Trophoblast cell (in vitro differentiated cells and primary cell): ENCODE data around the gene DLX2.

Source experiments
- DNase-seq, 2 donors: peaks; one replicate each; pipeline ENCODE4 v3.0.0-alpha.2; 2016
- H2AFZ ChIP-seq: 2 replicates; pipeline ENCODE4 v1.6.1; 2013; ENCODE audit warnings: low read length, moderate library complexity, mild to moderate bottlenecking; ENCODE audit not compliant: insufficient read depth, poor library complexity
- H2AK5ac ChIP-seq: 2 replicates; pipeline ENCODE4 v1.6.1; 2013; ENCODE audit warnings: mild to moderate bottlenecking, low read length
- H2BK120ac ChIP-seq: 2 replicates; pipeline ENCODE4 v1.6.1; 2013; ENCODE audit warnings: low read length, mild to moderate bottlenecking, moderate library complexity; ENCODE audit not compliant: insufficient read depth, poor library complexity
- H2BK12ac ChIP-seq: 2 replicates; pipeline ENCODE4 v1.6.1; 2013; ENCODE audit warnings: mild to moderate bottlenecking, low read length, moderate library complexity
- H2BK5ac ChIP-seq: 2 replicates; pipeline ENCODE4 v1.6.1; 2013; ENCODE audit warnings: low read length, low read depth, moderate library complexity, mild to moderate bottlenecking; ENCODE audit not compliant: poor library complexity
- H3K14ac ChIP-seq: 2 replicates; pipeline ENCODE4 v1.6.1; 2013; ENCODE audit warnings: mild to moderate bottlenecking, low read length
- H3K18ac ChIP-seq: 2 replicates; pipeline ENCODE4 v1.6.1; 2013; ENCODE audit warnings: mild to moderate bottlenecking, low read length
- H3K23ac ChIP-seq: 2 replicates; pipeline ENCODE4 v1.6.1; 2013; ENCODE audit warnings: low read length
- H3K27ac ChIP-seq: 2 replicates; pipeline ENCODE4 v1.5.1; 2013; ENCODE audit warnings: low read depth, mild to moderate bottlenecking, inconsistent platforms, low read length, moderate library complexity
- H3K27me3 ChIP-seq: 2 replicates; pipeline ENCODE4 v1.6.1; 2013; ENCODE audit warnings: inconsistent platforms, mild to moderate bottlenecking, low read length, moderate library complexity; ENCODE audit not compliant: insufficient read depth
- H3K36me3 ChIP-seq, 2 experiments: 1 replicate in 1 of 2; 2 replicates in 1 of 2; pipeline ENCODE4 v1.6.1; 2013; ENCODE audit warnings: low read length in 2 of 2, mild to moderate bottlenecking in 2 of 2, moderate library complexity in 1 of 2; ENCODE audit not compliant: insufficient read depth in 2 of 2, control insufficient read depth in 1 of 2
- H3K4ac ChIP-seq: 2 replicates; pipeline ENCODE4 v1.6.1; 2013; ENCODE audit warnings: low read depth, mild to moderate bottlenecking, low read length, moderate library complexity
- H3K4me1 ChIP-seq, 2 experiments: 1 replicate in 1 of 2; 2 replicates in 1 of 2; pipeline ENCODE4 v1.6.1; 2013; ENCODE audit warnings: low read length in 2 of 2, mild to moderate bottlenecking in 2 of 2, moderate library complexity in 1 of 2; ENCODE audit not compliant: insufficient read depth in 2 of 2, control insufficient read depth in 1 of 2
- H3K4me2 ChIP-seq: 2 replicates; pipeline ENCODE4 v1.6.1; 2013; ENCODE audit warnings: inconsistent platforms, mild to moderate bottlenecking, low read length, moderate library complexity
- H3K4me3 ChIP-seq: 2 replicates; pipeline ENCODE4 v1.5.1; 2013; ENCODE audit warnings: mild to moderate bottlenecking, low read depth, low read length, inconsistent platforms
- H3K79me1 ChIP-seq: one replicate; pipeline ENCODE4 v1.6.1; 2013; ENCODE audit warnings: low read length
- H3K79me2 ChIP-seq: 2 replicates; pipeline ENCODE4 v1.6.1; 2013; ENCODE audit warnings: low read length, mild to moderate bottlenecking; ENCODE audit not compliant: control insufficient read depth, insufficient read depth, poor library complexity
- H3K9ac ChIP-seq: 2 replicates; pipeline ENCODE4 v1.6.1; 2013; ENCODE audit warnings: mild to moderate bottlenecking, low read length
- H3K9me3 ChIP-seq: 2 replicates; pipeline ENCODE4 v1.6.1; 2013; ENCODE audit warnings: low read depth, mild to moderate bottlenecking, control low read depth, inconsistent platforms, low read length; ENCODE audit not compliant: insufficient read depth
- H4K12ac ChIP-seq: 2 replicates; pipeline ENCODE4 v1.6.1; 2013; ENCODE audit warnings: low read depth, mild to moderate bottlenecking, low read length, moderate library complexity
- H4K8ac ChIP-seq: 2 replicates; pipeline ENCODE4 v1.6.1; 2013; ENCODE audit warnings: low read depth, mild to moderate bottlenecking, low read length, moderate library complexity
- H4K91ac ChIP-seq: one replicate; pipeline ENCODE4 v1.6.1; 2013; ENCODE audit warnings: low read depth, mild to moderate bottlenecking, low read length, moderate library complexity
- WGBS: extraction: QIAGEN DNeasy Blood & Tissue Kit; methylation state at CpG from one replicate; pipeline ENCODE4 v1.1.7; 2013; ENCODE audit warnings: missing lambda C conversion rate; ENCODE audit not compliant: insufficient read length, insufficient coverage; ENCODE audit errors: extremely low coverage; 5-methylcytosine and 5-hydroxymethylcytosine counted together

Gene DLX2

DNA sequence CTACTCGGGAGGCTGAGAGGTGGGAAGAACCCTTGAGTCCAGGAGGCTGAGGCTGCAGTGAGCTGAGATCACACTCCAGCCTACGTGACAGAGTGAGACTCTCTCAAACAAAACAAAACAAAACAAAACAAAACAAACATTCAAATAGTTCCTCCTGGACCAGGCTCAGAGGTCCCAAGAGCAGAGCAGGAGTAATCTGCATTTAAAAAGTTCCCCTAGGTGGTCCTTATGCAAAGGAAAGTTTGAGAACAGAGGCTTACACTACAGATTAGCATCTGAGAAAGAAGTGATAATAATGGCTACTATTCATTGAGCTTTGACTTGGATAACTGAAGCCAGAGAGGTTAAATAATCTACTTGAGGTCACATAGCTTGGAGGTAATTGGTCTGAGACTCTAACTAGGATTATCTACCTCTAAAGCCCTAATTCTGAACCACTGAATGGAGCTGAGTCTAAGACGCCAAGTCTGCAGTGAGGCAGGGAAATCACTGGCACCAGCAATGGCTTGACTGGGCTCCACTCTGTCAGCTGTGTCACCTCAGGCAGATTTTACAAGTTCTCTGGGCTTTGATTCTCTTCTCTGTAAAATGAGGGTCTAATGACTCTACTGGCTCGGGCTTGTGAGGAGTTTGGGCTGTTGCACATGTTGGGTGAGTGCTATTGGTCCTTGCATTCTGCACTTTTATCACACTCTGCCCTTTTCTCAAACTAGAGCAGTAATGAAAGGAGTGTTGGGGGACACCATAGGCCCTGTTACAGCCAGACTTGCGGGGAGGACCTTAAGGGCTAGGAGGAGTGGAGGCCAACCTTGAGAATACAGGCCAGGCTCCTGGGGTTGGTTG lies 29.2 kb upstream of the DLX2 start:
- Histone ChIP-seq H2BK5ac (no peak overlapping the region), H2BK12ac (no peak overlapping the region), H4K8ac (no peak overlapping the region), H3K4ac (no peak overlapping the region), H3K79me1 (no peaks in the 10 kb centered on the region), H3K4me2 (no peak overlapping the region), H3K14ac (no peak overlapping the region), H3K27ac (no peak overlapping the region), H3K23ac (no peak overlapping the region), H3K9me3 (no peaks in the 10 kb centered on the region), H3K9ac (no peak overlapping the region), H2BK120ac (no peak overlapping the region), H3K18ac (no peak overlapping the region), H4K12ac (no peak overlapping the region), H3K4me3 (no peak overlapping the region), H3K79me2 (no peaks in the 10 kb centered on the region), H3K36me3 (no peaks in the 10 kb centered on the region), H4K91ac (no peak overlapping the region), H2AFZ (no peak overlapping the region), H2AK5ac (no peak overlapping the region), H3K4me1 (no peaks in the 10 kb centered on the region), H3K27me3 (no peaks in the 10 kb centered on the region)
- DNase-seq, result no peak
- WGBS, result no CpG with 5 or more reads among the region's 5 CpGs

DNA sequence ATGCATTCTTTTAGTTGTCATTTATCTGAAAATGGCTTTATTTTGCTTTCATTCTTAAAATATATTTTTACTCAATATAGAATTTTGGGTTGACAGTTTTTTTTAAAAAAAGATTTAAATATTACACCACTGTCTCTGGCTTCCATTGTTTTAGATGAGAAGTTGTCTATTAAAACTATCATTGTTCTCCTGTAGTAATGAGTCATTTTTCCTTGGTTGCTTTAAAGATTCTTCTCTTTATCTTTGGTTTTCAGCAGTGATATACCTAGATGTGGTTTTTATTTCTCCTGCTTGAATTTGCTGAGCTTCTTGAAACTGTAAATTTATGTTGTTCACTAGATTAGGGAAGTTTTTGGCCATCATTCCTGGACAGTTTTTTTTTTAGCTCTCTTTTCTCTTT lies 26.7 kb upstream of the DLX2 start:
- Histone ChIP-seq H3K23ac (no peak overlapping the region), H2AK5ac (no peak overlapping the region), H3K4me1 (no peaks in the 10 kb centered on the region), H2AFZ (no peak overlapping the region), H3K18ac (no peak overlapping the region), H4K8ac (no peak overlapping the region), H3K4me3 (no peak overlapping the region), H3K9ac (no peak overlapping the region), H3K27me3 (no peaks in the 10 kb centered on the region), H3K4me2 (no peak overlapping the region), H3K4ac (no peak overlapping the region), H2BK12ac (no peak overlapping the region), H2BK5ac (no peak overlapping the region), H4K12ac (no peak overlapping the region), H4K91ac (no peak overlapping the region), H3K9me3 (no peaks in the 10 kb centered on the region), H3K79me1 (no peaks in the 10 kb centered on the region), H3K14ac (no peak overlapping the region), H3K79me2 (no peaks in the 10 kb centered on the region), H3K36me3 (no peaks in the 10 kb centered on the region), H3K27ac (no peak overlapping the region), H2BK120ac (no peak overlapping the region)
- no peak for DNase-seq

DNA sequence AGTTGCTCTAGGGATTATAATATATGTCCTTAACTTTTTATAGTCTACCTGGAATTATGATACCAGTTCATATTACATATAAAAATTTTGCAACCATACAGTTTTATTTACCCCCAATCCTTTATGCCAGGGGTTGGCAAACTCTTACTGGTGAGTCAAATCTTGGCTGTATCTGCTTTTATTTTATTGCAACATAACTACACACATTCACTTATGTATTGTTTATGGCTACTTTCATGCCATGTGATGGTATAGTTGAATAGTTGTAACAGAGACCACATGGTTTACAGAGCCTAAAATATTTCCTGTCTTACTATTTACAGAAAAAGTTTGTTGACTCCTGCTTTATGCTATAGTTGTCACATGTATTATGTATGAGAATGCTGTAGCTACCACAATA lies 25.8 kb upstream of the DLX2 start:
- H3K79me2 ChIP-seq, result no peaks in the 10 kb centered on the region
- no peak for DNase-seq
- no peak overlapping the region for H4K8ac ChIP-seq
- H3K9me3 ChIP-seq, result no peaks in the 10 kb centered on the region
- H3K14ac ChIP-seq, result no peak overlapping the region
- no peak overlapping the region for H2BK12ac ChIP-seq
- no peaks in the 10 kb centered on the region for H3K36me3 ChIP-seq
- H4K12ac ChIP-seq, result no peak overlapping the region
- H3K4ac ChIP-seq, result no peak overlapping the region
- H3K27me3 ChIP-seq, result no peaks in the 10 kb centered on the region
- no peak overlapping the region for H3K9ac ChIP-seq
- H3K18ac ChIP-seq, result no peak overlapping the region
- no peak overlapping the region for H3K23ac ChIP-seq
- H4K91ac ChIP-seq, result no peak overlapping the region
- H2BK120ac ChIP-seq, result no peak overlapping the region
- H3K27ac ChIP-seq, result no peak overlapping the region
- no peaks in the 10 kb centered on the region for H3K4me1 ChIP-seq
- H2AFZ ChIP-seq, result no peak overlapping the region
- H3K79me1 ChIP-seq, result no peaks in the 10 kb centered on the region
- H3K4me3 ChIP-seq, result no peak overlapping the region
- H2BK5ac ChIP-seq, result no peak overlapping the region
- H2AK5ac ChIP-seq, result no peak overlapping the region
- H3K4me2 ChIP-seq, result no peak overlapping the region

DNA sequence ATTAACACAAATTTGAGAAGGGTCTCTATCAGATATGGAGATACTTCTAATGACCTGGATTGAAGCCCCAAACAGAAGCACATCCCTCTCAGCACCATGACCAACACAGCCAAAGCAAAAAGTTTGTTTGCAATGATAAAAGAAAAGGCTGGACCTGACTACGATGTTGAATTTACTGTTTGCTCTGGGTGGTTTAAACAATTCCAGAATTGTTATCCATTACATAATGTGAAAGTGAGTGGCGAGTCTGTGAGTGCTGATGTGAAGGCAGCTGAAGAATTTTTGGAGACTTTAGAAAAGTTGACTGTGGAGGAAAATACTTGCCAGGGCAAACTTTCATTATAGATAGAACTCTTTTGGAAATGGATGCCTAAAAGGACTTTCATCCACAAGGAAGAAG lies 17.4 kb upstream of the DLX2 start:
- WGBS, result no CpG with 5 or more reads among the region's 2 CpGs
- Histone ChIP-seq H3K9me3 (no peaks in the 10 kb centered on the region), H4K91ac (no peak overlapping the region), H4K8ac (no peak overlapping the region), H2AK5ac (no peak overlapping the region), H4K12ac (no peak overlapping the region), H3K4ac (no peak overlapping the region), H3K4me2 (no peak overlapping the region), H3K23ac (no peak overlapping the region), H2BK12ac (no peak overlapping the region), H3K79me2 (no peaks in the 10 kb centered on the region), H2BK120ac (no peak overlapping the region), H3K18ac (no peak overlapping the region), H3K27me3 (no peaks in the 10 kb centered on the region), H3K14ac (no peak overlapping the region), H3K9ac (no peak overlapping the region), H2BK5ac (no peak overlapping the region), H3K4me3 (no peak overlapping the region), H3K36me3 (no peaks in the 10 kb centered on the region), H3K27ac (no peak overlapping the region), H2AFZ (no peak overlapping the region), H3K79me1 (no peaks in the 10 kb centered on the region), H3K4me1 (no peaks in the 10 kb centered on the region)
- no peak for DNase-seq
